ENCODE measurements around the gene RPS19BP1. TPM values are rescaled to one million over a fixed set of nuclear protein-coding genes. Genes with fewer than 3 reads are reported as not detected.

RPS19BP1 gene
- total RNA-seq, 1 experiment from 2014 or later: 208 TPM

- DNase-seq (ENCODE audit: low read depth): no peak
These were observed 41.4 kb downstream of the RPS19BP1 start for GRCh38 chr22:39490966-39491680.

GRCh38 chr22:39490135-39490798 lies 42.3 kb downstream of the RPS19BP1 start:
- DNase-seq (ENCODE audit: low read depth): peak; percentile 86

GRCh38 chr22:39489094-39490068 lies 43.2 kb downstream of the RPS19BP1 start:
- DNase-seq (ENCODE audit: low read depth): no peak

GRCh38 chr22:39488563-39489083 lies 43.9 kb downstream of the RPS19BP1 start:
- no peak for DNase-seq (ENCODE audit: low read depth)

GRCh38 chr22:39487826-39488520 lies 44.6 kb downstream of the RPS19BP1 start:
- no peak for DNase-seq (ENCODE audit: low read depth)

GRCh38 chr22:39486951-39487825 lies 45.4 kb downstream of the RPS19BP1 start:
- DNase-seq (ENCODE audit: low read depth): no peak

- no peak for DNase-seq (ENCODE audit: low read depth)
These were observed 49.8 kb downstream of the RPS19BP1 start for GRCh38 chr22:39482768-39483167.

- DNase-seq (ENCODE audit: low read depth): no peak
These were observed 51.0 kb downstream of the RPS19BP1 start for GRCh38 chr22:39481595-39481994.

GRCh38 chr22:39481054-39481453 lies 51.5 kb downstream of the RPS19BP1 start:
- no peak for DNase-seq (ENCODE audit: low read depth)

- no peak for DNase-seq (ENCODE audit: low read depth)
These were observed 52.0 kb downstream of the RPS19BP1 start for GRCh38 chr22:39480557-39480956.

- no peak for DNase-seq (ENCODE audit: low read depth)
These were observed 53.3 kb downstream of the RPS19BP1 start for GRCh38 chr22:39479254-39479653.

Other genes with a start within 250 kb of the RPS19BP1 start
- gene RPL3, start 213.1 kb downstream of the RPS19BP1 start, total RNA-seq (2014; rRNA removed; shearing (Covaris generic)): 2,011 and 2,060 TPM in 2 replicates
- 1.4 and 2.7 TPM in 2 replicates for gene SYNGR1, start 182.8 kb downstream of the RPS19BP1 start, total RNA-seq (2014; rRNA removed; shearing (Covaris generic))
- gene TAB1, start 133.0 kb downstream of the RPS19BP1 start, total RNA-seq (2014; rRNA removed; shearing (Covaris generic)): 10.3 and 14.9 TPM in 2 replicates
- gene MGAT3, start 75.7 kb downstream of the RPS19BP1 start, total RNA-seq (2014; rRNA removed; shearing (Covaris generic)): 0.15 and 0.86 TPM in 2 replicates
- 25.7 and 27.2 TPM in 2 replicates for gene MIEF1, start 30.5 kb downstream of the RPS19BP1 start, total RNA-seq (2014; rRNA removed; shearing (Covaris generic))
- 241 and 299 TPM in 2 replicates for gene ATF4, start 12.2 kb downstream of the RPS19BP1 start, total RNA-seq (2014; rRNA removed; shearing (Covaris generic))
- not detected in 2 replicates for gene CACNA1I, start 38.0 kb upstream of the RPS19BP1 start, total RNA-seq (2014; rRNA removed; shearing (Covaris generic))